ENCODE measurements around the gene CRKL.

CRKL gene

GRCh38 chr22:21001601-21002325 is 84.6 kb downstream of the CRKL start, which contains the start of gene THAP7:
TSS of gene THAP7 (minus strand) at chr22:21002118. CDS start at chr22:21001911, 207 bp downstream.
- Histone ChIP-seq H3K36me3 (ENCODE audit: control insufficient read depth, insufficient read depth, low read length) (peaks cover 13% of the 10 kb centered on the region), H3K27me3 (ENCODE audit: control insufficient read depth, insufficient read depth, low read length) (no peaks in the 10 kb centered on the region), H3K9me3 (ENCODE audit: control insufficient read depth, insufficient read depth, low read length) (no peaks in the 10 kb centered on the region), H3K4me1 (ENCODE audit: control insufficient read depth, insufficient read depth, low read length) (peaks cover 3% of the 10 kb centered on the region), H3K9ac (ENCODE audit: low read depth, low read length) (peak within 1 kb of the TSS; percentile 83), H3K4me3 (ENCODE audit: low read depth, low read length) (peak within 1 kb of the TSS; percentile 85)

All from iPS-15b (cell line).